HG02852 (cell line): ENCODE results near the gene PPP4R3A.
"Not testable (repeated sequence)": the region's sequence is repeated elsewhere in the genome, so short reads cannot be mapped to it uniquely, and the experiment has no call there.

Experiments used
- ATAC-seq: cut with Tn5 transposase; IDR thresholded peaks from one replicate; pipeline ENCODE4 v1.9.1; 2021; ENCODE audit warnings: mild to moderate bottlenecking, moderate library complexity; ENCODE audit not compliant: unreplicated experiment

PPP4R3A gene

DNA sequence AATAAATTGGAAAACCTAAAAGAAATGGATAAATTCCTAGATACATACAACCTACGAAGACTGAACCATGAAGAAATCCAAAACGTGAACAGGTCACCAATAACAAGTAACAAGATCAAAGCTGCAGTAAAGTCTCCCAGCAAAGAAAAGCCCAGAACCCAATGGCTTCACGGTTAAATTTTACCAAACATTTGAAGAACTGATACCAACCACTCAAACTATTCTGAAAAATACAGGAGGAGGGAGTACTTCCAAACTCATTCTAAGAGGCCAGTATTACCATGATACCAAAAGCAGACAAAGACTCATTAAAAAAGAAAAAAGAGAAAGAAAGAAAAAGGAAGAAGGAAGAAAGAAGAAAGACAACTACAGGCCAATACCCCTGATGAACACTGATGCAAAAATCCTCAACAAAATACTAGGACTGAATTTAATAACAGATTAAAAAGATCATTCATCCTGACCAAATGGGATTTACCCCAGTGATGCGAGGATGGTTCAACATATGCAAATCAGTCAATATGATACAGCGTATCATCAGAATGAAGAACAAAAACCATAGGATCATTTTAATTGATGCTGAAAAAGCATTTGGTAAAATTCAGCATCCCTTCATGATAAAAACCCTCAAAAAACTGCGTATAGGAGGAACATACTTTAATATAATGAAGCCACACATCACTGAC lies 65.6 kb downstream of the PPP4R3A start:
- no peak for ATAC-seq

- no peak for ATAC-seq
Observed at GRCh38 chr14:91439345-91439744, 70.8 kb downstream of the PPP4R3A start.

- ATAC-seq, result no peak
Observed at GRCh38 chr14:91438845-91439244, 71.3 kb downstream of the PPP4R3A start.

DNA sequence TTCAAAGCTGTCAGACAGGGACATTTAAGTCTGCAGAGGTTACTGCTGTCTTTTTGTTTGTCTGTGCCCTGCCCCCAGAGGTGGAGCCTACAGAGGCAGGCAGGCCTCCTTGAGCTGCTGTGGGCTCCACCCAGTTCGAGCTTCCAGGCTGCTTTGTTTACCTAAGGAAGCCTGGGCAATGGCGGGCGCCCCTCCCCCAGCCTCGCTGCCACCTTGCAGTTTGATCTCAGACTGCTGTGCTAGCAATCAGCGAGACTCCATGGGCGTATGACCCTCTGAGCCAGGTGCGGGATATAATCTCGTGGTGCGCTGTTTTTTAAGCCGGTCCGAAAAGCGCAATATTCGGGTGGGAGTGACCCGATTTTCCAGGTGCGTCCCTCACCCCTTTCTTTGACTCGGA lies 73.8 kb downstream of the PPP4R3A start:
- ATAC-seq, result not testable (repeated sequence)

DNA sequence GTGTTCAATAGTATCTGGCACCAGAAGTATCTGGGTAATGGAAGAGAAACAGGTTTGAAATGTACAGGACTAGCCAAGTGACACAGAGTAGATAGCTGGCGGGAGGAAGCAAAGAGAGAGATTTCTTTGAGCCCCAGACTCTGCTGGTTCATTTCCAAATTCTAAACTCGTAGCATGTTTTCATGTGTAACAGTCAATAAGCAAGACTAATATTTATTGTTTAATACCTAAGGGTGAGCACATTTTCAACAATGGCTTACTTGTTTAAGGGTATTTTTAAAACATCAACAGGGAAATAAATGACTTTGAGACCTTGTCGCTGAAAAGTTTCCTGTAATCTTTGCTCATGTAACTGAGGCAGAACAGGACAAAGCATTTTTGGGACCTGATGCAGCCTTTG lies 80.7 kb downstream of the PPP4R3A start:
- ATAC-seq, result no peak

- not testable (repeated sequence) for ATAC-seq
Observed at GRCh38 chr14:91428931-91429330, 81.2 kb downstream of the PPP4R3A start.

- not testable (repeated sequence) for ATAC-seq
Observed at GRCh38 chr14:91425531-91425944, 84.6 kb downstream of the PPP4R3A start.

- ATAC-seq, result no peak
Observed at GRCh38 chr14:91424813-91425530, 85.1 kb downstream of the PPP4R3A start.

DNA sequence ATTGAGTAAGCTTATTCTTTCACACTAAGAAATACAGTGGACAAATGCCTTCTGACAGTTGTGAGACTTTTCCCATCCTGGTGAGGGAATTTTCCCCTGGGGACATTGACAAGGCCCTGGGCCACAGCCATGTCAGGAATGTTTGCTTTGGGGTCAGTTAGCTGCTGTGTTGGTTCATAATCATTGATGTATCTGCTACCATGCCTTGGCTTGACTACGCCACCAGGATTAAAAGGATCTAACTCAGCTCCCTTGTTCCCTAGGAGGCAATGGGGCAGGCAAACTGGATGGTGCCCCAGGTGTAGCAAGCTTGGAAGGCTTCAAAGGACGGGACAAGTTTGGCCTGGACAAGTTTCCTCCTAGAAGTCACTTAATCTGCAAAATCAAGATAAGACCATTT lies 89.4 kb downstream of the PPP4R3A start:
- ATAC-seq, result no peak

DNA sequence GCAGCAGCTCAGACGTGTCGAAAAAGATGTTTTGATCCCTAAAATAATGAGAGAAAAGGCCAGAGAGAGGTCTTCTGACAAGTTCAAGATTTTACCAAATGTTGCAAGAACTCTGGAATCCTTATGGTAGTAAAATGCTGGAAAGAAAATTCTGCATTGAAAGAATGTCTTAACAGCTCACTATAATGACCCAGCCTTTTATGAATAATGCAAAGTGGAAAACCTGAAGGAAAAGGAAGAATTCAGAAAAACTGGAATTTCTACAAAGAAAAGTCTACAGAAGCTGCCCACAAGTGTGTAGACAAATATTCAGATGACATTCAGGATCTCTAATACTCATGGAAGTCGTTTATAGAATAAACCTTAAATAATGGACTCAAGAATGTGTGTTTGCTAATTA lies 90.7 kb downstream of the PPP4R3A start:
- ATAC-seq, result no peak

- no peak for ATAC-seq
Observed at GRCh38 chr14:91419044-91419397, 91.1 kb downstream of the PPP4R3A start.

GRCh38 chr14:91418387-91419043 lies 91.6 kb downstream of the PPP4R3A start:
- ATAC-seq, result no peak

GRCh38 chr14:91417983-91418386 lies 92.1 kb downstream of the PPP4R3A start:
- peak; percentile 31 for ATAC-seq

GRCh38 chr14:91417120-91417982 lies 92.8 kb downstream of the PPP4R3A start, which contains the start of gene CCDC88C:
Gene CCDC88C (minus strand): TSS chr14:91417820. CDS start chr14:91417690, 130 bp downstream.
- ATAC-seq, result peak; percentile 46

DNA sequence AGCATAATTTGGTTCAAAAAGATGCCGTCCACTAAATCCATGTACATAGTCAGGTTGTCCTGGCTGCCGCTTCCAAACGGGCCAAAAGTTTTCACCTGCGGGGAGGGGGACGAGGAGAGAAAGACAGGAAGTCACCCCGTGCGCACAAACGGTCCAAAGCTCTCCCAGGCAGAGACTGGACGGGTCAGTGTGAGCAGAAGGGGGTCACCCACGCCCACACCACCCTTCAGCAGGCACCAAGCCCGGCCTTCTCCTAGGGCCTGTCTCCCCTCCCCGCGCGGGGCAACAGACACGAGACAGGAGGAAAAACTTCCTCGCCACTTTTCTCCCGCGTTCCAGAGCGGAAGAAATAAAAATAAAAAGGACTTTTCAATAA lies 93.4 kb downstream of the PPP4R3A start:
- no peak for ATAC-seq

DNA sequence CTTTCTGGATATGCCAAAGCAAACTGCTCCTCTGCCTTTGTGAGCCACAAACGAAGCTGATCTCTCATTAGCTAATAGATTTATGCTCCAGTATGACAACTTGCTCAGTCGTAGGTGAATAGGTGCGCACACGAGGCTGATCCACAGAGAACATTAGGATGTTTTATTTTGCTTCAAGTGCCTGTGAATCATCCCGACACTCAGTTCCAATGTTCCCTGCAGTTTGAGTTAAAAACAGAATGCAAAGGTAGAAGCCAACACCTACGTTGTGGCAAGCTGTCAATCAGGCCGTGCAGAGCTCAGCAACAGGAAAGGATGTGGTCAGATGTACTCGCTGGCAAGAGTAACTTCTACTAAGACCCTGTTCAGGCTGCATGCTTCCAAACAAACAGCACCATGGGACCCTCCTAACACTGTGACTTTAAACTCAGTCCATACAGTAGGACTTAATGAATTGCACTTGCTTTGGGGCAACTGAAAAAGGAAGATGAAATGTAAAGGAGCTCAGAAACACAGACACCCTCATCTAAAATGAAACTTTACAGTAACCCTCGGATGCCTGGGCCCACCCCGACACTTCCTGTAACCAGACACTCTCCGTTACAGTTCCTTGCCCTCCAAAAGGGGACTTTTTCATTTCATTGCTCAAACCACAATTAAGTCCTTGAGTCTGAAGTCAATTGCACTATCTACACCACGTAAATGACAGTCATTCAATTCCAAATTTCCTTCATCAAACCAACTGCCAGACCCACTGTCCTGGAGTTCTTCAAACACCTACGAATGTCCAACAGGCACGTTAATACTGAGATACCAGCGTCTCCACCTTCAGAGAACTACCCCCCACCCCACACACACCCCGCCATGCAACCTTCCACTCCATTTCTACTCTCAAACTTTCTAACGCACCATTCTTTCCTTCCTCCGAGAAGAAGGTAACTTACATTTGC lies 94.0 kb downstream of the PPP4R3A start:
- ATAC-seq, result peak; percentile 58

GRCh38 chr14:91414475-91414833 lies 95.7 kb downstream of the PPP4R3A start:
- no peak for ATAC-seq

DNA sequence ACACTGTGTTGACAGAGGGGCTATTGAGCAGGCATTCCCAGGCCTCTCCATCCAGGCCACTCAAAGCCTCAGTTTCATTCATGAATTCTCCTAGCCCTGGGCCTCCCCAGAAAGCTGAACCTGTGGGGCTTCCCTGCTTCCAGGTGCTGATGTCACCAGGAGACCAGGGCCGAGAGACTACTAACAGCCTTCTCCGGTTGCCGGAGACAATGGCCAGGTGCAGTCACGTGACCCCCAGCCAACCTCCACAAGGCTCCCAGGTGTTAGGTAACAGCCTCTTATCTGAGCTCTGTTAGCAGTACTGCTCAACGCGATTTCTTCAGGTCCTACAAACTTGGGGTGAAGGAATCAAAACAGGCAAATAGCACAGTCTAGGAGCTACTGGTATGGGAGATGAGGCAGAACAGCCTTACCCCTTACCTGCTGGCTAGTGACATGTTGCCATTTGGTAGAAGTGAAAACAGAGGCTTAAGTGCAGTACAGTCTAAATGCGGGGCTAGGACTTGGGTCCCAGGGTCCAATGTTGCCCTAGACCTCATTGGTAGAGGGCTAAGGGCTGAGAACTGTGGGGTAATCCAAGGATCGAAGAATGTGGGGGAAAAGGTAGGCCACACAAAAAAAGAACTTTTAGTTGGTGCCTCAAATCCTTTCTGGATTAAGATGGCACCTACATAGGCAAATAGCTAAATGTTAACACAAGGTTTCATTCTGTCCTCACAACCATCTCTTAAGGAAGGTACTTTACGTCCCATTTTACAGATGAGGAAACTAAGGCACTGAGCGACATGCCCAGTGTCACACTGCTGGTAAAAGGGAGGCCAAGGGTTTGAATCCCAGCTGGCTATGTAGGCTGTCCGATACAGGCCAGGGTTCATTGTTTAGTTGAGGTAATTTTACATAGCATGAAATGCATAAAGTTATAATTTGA lies 96.3 kb downstream of the PPP4R3A start:
- no peak for ATAC-seq

GRCh38 chr14:91412939-91413338 lies 97.2 kb downstream of the PPP4R3A start:
- no peak for ATAC-seq
